Calu3 (cell line): ENCODE measurements around the gene SYN1. TPM values are rescaled to one million over a fixed set of nuclear protein-coding genes. Genes with fewer than 3 reads are reported as not detected.
"Not testable (repeated sequence)": the region's sequence is repeated elsewhere in the genome, so short reads cannot be mapped to it uniquely, and the experiment has no call there.

ENCODE experiments used
- BruUV-seq: library from RNA; stranded (reverse); fragments of 400-500 nt; replicated peaks from 2 replicates; lab custom pipeline; 2021; lab: Mats Ljungman, UMichigan
- CTCF ChIA-PET: fragments of 300-600 bp; sonication (Branson Sonifier 250); formaldehyde crosslinking; loops from one replicate; lab custom pipeline; 2022; ENCODE audit warnings: antibody characterized with exemption; lab: Charles Lee
- DNase-seq: peaks from one replicate; pipeline ENCODE4 v3.0.0; 2022
- H3K27ac Mint-ChIP-seq: one replicate; pipeline ENCODE4 v1.8.0; 2022; ENCODE audit warnings: mixed read lengths; ENCODE audit not compliant: unreplicated experiment
- H3K27me3 Mint-ChIP-seq: one replicate; pipeline ENCODE4 v1.8.0; 2022; ENCODE audit warnings: mixed read lengths; ENCODE audit not compliant: unreplicated experiment
- H3K36me3 Mint-ChIP-seq: one replicate; pipeline ENCODE4 v1.8.0; 2022; ENCODE audit warnings: mild to moderate bottlenecking, moderate library complexity, mixed read lengths; ENCODE audit not compliant: insufficient read depth, unreplicated experiment
- H3K4me1 Mint-ChIP-seq: one replicate; pipeline ENCODE4 v1.8.0; 2022; ENCODE audit warnings: mild to moderate bottlenecking, low read depth, mixed read lengths; ENCODE audit not compliant: unreplicated experiment
- H3K4me3 Mint-ChIP-seq: one replicate; pipeline ENCODE4 v1.8.0; 2022; ENCODE audit warnings: mild to moderate bottlenecking, low read depth, moderate library complexity, mixed read lengths; ENCODE audit not compliant: unreplicated experiment
- H3K9me3 Mint-ChIP-seq: one replicate; pipeline ENCODE4 v1.8.0; 2022; ENCODE audit warnings: low read depth, mixed read lengths; ENCODE audit not compliant: unreplicated experiment
- intact Hi-C: fragments of 100-400 bp; cut with micrococcal nuclease; formaldehyde crosslinking; loops from one replicate; pipeline ENCODE4 v1.10.0; 2022; ENCODE audit not compliant: unreplicated experiment
- total RNA-seq: library from RNA; stranded (reverse); gene quantifications from 2 replicates; pipeline ENCODE4 v1.2.3, GENCODE V29; 2022
- TF ChIP-seq, protein P1 (sequence below): fragments of 200-600 bp; IDR thresholded peaks from one replicate; pipeline ENCODE4 v1.8.0; 2022; ENCODE audit warnings: antibody characterized with exemption; ENCODE audit not compliant: unreplicated experiment

The SYN1 gene
- total RNA-seq, 1 experiment from 2014 or later: 0.21 TPM

DNA sequence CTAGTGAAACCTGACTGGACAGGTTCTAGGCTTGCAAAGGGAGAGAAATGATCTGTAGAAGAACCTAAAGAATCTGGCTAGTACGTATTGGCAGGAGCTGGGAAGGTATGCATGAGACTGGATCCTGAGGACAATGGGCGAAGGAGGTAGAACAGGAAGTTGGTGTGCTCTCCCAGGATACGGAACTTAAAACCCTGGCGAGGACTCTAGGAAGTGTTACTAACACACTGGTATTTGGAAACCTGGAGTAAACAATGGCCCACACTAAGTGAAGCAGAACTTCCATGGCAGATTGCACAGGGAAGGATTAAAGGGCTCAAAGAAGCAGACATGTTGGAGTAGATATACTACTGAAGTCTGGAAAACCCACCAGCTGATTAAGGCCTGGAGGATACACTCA, 9.1 kb downstream of the SYN1 start:
- Mint-ChIP-seq H3K36me3 (no peaks in the 10 kb centered on the region), H3K27me3 (peaks cover 41% of the 10 kb centered on the region), H3K9me3 (peaks cover 3% of the 10 kb centered on the region), H3K4me1 (no peaks in the 10 kb centered on the region), H3K4me3 (no peak overlapping the region), H3K27ac (no peak overlapping the region)
- CTCF ChIA-PET: no interaction called here
- intact Hi-C loops: no loop called here
- no peak for DNase-seq
- BruUV-seq: no TSS peak
- TF ChIP-seq, protein P1, sequence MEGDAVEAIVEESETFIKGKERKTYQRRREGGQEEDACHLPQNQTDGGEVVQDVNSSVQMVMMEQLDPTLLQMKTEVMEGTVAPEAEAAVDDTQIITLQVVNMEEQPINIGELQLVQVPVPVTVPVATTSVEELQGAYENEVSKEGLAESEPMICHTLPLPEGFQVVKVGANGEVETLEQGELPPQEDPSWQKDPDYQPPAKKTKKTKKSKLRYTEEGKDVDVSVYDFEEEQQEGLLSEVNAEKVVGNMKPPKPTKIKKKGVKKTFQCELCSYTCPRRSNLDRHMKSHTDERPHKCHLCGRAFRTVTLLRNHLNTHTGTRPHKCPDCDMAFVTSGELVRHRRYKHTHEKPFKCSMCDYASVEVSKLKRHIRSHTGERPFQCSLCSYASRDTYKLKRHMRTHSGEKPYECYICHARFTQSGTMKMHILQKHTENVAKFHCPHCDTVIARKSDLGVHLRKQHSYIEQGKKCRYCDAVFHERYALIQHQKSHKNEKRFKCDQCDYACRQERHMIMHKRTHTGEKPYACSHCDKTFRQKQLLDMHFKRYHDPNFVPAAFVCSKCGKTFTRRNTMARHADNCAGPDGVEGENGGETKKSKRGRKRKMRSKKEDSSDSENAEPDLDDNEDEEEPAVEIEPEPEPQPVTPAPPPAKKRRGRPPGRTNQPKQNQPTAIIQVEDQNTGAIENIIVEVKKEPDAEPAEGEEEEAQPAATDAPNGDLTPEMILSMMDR: no peak

GRCh38 chrX:47608130-47608810, 11.4 kb downstream of the SYN1 start:
- no peak for DNase-seq
- CTCF ChIA-PET: no interaction called here

DNA sequence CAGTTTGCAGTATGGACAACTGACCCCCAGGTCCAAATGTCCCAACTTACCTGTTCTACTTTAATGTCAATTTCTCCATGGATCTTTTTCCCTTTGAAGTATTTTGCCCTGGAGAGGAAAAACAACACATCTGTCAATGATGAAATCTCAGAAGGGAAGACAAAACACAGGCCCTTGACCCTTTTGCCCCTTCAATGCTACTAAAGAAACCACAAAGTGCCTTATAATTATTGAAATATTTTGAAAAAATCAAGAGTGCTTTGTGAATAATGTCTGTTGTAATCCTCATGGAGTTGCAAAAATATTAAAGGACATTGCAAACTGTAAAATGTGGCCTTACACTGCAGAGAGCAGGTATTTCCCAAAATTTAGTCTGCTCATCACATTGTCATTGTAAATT, 12.6 kb downstream of the SYN1 start:
- no peak overlapping the region for H3K4me3 Mint-ChIP-seq
- no TSS peak for BruUV-seq
- no peaks in the 10 kb centered on the region for H3K36me3 Mint-ChIP-seq
- H3K4me1 Mint-ChIP-seq: no peaks in the 10 kb centered on the region
- CTCF ChIA-PET: no interaction called here
- intact Hi-C loops: no loop called here
- peaks cover 47% of the 10 kb centered on the region for H3K27me3 Mint-ChIP-seq
- TF ChIP-seq, protein P1: no peak
- DNase-seq: no peak
- H3K27ac Mint-ChIP-seq: no peak overlapping the region
- peaks cover 3% of the 10 kb centered on the region for H3K9me3 Mint-ChIP-seq

More at GRCh38 chrX:47608130-47608810, 11.4 kb downstream of the SYN1 start:
- Mint-ChIP-seq H3K4me3 (no peak overlapping the region), H3K27me3 (peaks cover 47% of the 10 kb centered on the region), H3K9me3 (peaks cover 3% of the 10 kb centered on the region), H3K36me3 (no peaks in the 10 kb centered on the region), H3K4me1 (no peaks in the 10 kb centered on the region), H3K27ac (no peak overlapping the region)
- TF ChIP-seq, protein P1: no peak
- BruUV-seq: no TSS peak
- intact Hi-C loops: no loop called here

DNA sequence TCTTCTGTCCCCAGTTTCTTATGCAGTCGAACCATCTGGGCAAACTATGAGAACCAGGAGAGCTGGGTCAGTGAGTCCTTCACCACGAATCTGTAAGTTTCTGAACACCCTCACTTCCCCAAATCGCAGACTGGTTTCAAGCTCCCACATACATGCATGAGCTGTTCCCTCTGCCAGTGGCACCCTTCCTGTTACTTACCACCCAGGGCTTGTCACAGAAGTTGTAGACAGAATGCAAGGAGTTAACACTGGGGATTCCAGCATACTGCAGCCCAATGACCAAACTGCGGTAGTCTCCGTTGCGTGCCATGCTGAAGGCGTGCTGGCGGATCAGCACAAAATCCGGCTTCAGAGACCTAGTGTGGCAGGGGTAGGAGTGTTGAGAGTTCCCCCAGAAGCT, 14.6 kb downstream of the SYN1 start:
- TF ChIP-seq, protein P1: no peak
- H3K9me3 Mint-ChIP-seq: no peaks in the 10 kb centered on the region
- DNase-seq: no peak
- H3K4me3 Mint-ChIP-seq: no peak overlapping the region
- H3K4me1 Mint-ChIP-seq: no peaks in the 10 kb centered on the region
- H3K27ac Mint-ChIP-seq: no peak overlapping the region
- peaks cover 39% of the 10 kb centered on the region for H3K27me3 Mint-ChIP-seq
- CTCF ChIA-PET: no interaction called here
- intact Hi-C loops: no loop called here
- BruUV-seq: no TSS peak
- no peaks in the 10 kb centered on the region for H3K36me3 Mint-ChIP-seq

DNA sequence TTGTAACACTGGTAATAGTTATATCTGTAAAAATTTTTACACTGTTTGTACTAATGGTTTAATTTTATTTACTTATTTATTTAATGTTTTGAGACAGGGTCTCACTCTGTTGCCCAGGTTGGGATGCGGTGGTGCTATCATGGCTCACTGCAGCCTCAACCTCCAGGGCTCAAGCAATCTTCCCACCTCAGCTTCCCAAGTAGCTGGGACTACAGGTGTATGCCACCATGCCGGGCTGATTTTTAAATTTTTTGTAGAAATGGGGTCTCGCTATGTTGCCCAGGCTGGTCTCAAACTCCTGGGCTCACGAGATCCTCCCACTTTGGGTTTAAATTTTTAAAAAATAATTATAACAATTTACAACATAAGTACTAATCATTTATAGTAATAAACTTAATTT, 16.5 kb downstream of the SYN1 start:
- intact Hi-C loops, BruUV-seq, H3K4me3 Mint-ChIP-seq, H3K36me3 Mint-ChIP-seq, H3K27ac Mint-ChIP-seq, CTCF ChIA-PET, DNase-seq, H3K9me3 Mint-ChIP-seq, H3K4me1 Mint-ChIP-seq: not testable (repeated sequence)
- peaks cover 20% of the 10 kb centered on the region for H3K27me3 Mint-ChIP-seq
